Hepatic stellate cell (primary cell): Measurements from ENCODE around the gene ITGB2.

Experiments
- DNase-seq: peaks from one replicate; pipeline ENCODE4 v3.0.0; 2011; ENCODE audit warnings: low spot score

The ITGB2 gene

DNA sequence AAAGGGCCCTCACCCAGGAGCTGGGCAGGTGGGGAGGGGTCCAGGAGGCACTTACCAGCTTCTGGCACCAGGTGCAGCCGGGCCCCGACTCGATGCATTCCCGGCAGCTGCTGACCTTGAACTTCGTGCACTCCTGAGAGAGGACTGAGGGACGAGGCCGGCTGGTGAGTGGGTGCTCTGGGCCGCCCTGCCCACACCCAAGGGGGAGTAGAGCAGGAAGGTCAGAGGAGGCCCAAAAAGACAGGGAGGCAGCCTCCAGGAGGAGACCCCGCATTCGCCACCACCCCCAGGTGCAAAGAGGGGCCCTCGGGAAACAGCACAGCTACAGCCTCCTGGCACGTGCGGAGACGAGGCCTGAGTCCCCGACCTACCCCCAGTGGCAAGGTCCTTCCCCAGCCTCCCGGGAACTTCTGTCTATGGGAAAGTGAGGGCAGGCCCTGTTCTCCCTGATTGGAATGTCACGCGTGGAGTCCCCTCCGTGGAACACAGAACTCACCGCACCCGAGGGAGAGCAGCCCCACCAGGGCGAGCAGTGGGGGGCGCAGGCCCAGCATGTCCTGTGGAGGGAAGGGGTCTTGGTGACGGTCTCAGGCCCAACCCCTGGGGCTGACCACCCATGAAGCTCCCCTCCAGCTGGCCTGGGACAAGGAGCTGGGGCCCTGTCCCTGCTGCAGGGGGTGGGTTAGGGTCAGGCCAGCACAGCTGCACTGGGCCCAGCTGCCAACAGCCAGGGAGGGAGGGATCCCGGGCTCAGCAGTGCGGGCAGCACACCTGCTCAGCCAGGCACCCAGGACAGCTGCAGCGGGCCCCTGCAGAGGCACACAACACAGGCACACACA, 10.3 kb downstream of the ITGB2 start:
- no peak for DNase-seq

DNA sequence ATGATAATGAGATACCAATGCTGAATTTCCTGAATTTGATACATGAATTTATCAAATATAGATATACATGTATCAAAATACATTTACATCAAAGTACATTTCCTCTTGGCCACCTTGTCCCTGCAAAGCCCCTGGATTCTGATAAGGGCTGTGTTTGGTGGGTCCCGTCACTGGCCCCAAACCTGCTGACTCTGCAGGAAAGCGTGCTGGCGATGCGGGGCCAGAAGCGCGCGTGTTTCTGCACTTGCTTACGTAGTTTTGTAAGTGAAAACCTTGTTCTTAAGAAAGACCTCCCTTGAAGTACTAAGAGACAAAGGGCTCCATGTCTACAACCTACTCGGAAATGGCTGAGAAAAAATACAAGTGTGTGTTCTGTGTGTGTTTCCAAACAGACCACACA, 11.0 kb downstream of the ITGB2 start:
- DNase-seq = no peak

DNA sequence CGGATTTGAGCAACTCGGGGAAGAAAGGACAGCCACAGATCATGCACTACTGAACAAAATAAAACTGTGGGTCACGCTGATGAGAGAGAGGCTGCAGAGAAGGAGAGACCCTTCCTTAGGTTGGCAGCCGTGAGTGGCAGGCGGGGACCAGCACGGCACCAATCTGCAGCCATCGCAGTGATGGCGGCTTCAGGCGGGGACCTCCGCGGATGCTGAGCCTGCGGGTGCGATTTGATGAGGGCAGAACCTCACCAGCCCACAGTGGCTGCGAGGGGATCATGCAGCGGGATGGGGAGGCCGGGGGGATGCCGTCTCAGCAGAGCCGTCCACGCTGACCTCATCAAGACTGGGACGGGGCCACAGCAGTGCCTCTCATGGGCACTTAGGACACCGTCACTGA, 11.8 kb downstream of the ITGB2 start:
- no peak for DNase-seq

DNA sequence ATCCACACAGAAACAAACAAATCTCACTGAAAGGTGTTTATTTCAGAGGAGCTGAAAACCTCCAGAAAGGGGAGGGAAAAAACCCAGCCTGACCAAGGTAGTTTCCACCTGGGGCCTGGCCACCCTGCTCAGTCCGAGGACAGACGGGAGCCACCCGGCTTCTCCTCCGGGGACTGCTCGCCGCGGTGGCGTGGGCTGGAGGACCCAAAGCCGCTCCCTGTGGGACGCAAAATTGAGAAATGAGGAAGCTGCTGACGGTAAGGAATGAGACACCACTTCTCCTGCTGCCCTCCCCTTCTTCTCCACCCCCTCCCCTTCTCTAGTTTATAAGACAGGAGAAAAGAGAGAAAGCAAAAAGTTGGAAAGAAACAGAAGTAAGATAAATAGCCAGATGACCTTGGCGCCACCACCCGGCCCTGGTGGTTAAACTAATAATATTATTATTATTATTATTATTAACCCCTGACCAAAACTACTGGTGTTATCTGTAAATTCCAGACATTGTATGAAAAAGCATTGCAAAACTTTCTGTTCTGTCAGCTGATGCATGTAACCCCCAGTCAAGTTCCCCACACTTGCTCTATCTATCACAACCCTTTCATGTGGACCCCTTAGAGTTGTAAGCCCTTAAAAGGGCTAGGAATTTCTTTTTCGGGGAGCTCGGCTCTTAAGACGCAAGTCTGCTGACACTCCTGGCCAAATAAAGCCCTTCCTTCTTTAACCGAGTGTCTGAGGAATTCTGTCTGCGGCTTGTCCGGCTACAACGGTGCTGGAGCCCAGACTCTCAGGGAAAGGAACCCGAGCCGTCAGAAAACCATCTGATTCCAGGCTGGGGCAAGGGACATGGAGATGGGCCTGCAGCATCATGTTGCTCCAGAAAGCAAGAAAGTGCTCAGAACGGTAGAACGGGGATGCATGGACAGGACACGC, 12.5 kb downstream of the ITGB2 start:
- DNase-seq = no peak

DNA sequence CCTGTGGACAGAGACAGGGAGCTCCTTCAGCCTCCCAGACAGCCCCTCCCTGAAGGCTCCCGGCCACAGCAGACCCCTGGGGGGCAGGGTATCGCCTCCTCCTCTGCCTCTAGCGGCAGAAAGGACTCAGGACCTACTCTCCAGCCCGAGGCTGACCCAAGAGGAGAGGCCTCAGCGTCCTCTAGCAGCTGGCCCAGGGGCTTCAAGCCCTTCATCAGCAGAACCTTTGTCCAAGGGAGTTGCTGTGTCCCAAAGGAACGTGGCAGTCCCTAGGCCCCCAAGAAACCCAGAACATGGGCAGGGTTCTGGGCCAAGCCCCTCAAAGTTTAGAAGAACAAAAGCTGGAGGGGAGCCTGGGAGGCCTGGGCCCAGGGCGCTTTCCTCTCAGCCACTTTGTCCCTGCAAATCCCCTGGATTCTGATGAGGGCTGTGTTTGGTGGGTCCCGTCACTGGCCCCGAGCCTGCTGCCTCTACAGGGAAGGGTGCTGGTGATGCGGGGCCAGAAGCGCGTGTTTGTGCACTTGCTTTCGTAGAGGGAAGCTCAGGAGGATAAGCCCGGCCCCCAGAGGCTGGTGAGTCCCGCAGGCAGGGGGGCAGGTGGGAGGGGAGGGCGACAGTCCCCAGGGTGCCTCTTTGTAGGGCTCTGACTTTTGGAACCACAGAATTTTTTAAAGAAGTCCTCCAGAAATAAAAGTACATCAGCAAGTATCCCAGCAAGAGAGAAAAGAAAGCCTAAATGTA, 13.3 kb downstream of the ITGB2 start:
- DNase-seq = no peak

DNA sequence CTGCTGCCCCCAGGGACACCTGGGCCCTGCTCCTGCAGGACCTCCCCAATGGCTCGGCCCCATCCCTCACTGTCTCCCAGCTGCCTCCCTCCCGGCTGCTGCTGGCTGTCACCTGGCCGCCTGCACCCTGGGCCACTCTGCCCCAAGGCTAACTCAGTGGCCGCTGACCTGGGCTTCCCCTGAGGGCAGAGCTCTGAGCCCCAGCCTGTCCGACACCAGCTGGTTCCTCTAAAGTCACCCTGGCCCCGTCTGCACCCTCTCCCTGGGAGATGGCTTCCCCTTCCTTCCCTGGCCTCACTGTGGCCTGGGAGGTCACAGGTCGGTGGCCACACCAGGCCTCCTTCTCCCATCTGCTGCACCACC, 15.0 kb downstream of the ITGB2 start:
- DNase-seq = no peak

DNA sequence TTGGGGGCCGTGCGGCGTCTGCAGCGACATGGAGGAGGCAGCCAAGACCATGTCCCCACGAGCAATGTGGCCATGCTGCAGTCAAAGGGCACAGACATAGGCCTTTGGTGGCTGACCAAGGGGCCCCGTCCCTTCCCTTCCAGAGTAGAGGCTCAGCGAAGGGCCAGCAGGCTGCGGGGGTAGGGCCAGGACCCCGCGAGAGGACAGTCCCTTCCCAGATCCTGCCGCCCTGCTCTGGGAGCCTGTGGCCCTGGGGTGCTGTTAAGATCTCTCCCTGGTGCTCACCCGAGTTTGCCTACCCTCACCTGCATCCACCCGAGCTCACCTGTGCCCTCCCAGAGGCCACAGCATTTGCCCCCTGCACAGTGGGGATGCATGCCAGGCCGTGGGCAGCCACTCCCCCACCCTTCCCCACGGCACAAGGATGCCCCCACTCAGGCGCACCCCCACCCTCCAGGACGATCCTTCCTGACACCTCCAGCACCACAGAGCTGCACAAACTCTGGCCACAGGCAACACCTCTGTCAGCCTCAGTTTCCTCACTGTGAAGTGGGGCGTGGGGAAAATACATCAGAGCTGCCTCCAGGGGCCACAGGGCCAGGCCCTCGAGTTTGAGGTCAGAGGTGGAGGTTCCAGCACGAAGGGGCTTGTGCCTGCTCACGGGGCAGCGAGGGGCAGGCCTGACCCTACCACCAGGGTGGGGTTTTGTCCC, 15.5 kb downstream of the ITGB2 start:
- no peak for DNase-seq

DNA sequence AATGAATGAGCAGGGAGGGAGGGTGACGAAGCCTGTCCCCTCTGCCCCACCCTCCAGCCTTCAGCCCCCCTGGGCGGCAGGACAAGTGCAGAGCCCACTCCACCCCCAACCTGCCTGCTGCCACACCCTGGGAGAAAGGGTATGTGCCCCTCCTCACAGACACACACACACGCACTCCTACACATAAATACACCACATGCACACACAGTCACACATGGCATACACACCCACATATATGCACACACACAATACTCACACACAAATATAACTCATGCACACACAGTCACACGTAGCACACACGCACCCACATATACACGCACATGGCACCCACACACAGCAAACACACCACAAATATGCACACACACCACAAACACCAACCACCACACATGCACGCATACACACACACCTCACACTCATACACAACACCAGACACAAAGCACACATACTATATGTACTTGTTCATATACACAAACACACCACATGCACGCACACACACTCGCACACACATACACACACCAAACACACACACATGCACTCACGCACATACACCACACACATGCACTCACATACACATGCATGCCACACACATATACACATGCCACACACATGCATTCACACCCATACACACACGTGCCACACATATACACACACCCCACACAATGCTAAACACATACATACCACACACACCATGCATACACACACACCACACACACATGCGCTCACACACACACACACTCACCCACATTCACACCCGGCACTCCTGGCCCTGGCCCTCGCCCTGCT, 16.4 kb downstream of the ITGB2 start:
- no peak for DNase-seq

DNA sequence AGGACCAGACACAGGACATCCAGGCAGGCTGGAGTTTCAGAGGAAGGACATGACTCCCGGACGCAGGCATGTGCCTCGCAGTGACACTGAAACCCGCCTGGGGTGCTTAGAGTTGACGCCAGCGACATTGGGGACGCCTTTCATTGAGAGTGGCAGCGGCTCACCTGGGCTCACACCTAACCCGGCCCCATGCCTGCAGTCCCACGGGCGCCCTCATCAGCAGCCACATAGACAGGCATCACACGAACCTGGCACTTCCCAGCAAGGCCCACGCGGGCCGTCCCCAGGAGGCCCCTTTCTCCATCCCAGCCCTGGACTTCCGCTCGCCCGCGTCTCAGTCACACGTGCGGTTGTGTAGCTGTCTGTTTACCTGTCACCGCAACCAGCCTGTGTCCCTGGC, 17.0 kb downstream of the ITGB2 start:
- DNase-seq = no peak

DNA sequence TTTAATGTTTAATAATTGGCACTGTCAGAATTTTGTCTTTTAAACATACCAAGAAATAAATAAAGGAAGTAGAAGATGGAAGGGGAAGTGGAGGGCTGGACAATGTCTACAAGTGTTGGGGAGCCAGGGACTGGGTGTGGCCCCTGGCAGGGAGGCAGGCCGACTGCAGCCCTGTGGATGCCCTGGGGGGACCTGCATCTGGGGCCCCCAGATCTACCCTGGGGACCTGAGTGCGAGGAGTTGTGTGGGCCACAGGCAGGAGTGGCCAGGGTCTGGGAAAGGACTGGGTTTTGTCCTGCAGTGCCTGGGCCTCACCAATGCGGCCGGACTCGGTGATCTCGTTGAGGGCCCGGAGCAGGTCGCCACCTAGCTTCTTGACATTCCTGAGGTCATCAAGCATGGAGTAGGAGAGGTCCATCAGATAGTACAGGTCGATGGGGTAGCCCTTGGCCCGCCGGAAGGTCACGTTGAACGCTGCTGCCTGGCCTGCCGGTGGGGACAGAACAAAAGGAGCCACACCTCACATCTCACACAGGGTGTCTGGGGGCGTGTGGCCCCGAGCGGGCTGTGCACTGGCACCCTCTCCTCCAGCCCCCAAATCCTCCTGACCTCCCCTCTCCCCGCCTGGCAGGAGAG, 17.5 kb downstream of the ITGB2 start:
- no peak for DNase-seq

DNA sequence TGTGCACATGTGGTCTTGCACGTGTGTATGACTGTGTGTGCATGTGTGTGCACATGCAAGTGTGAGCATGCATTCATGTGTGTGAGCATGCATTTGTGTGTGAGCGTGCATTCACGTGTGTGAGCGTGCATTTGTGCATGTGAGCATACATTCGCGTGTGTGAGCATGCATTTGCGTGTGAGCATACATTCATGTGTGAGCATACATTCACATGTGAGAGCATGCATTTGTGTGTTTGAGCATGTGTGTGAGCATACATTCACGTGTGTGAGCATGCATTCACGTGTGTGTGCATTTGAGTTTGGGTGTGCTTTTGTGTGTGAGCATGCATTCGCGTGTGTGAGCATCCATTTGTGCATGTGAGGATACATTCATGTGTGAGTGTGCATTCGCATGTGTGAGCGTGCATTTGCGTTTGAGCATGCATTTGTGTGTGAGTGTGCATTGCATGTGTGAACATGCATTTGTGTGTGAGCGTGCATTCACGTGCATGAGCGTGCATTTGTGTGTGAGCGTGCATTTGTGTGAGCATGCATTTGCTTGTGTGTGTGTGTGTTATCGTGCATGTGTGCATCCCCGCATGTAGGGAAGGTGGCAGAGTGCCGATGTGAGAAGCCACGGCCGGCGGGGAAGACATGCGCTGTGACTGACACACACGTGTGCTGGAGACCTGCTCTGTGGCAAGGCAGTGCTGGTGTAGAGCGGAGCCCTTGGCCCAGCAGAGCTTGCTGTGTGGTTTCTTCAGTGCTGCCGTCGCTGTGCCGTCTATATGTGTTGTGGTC, 18.2 kb downstream of the ITGB2 start:
- no peak for DNase-seq

DNA sequence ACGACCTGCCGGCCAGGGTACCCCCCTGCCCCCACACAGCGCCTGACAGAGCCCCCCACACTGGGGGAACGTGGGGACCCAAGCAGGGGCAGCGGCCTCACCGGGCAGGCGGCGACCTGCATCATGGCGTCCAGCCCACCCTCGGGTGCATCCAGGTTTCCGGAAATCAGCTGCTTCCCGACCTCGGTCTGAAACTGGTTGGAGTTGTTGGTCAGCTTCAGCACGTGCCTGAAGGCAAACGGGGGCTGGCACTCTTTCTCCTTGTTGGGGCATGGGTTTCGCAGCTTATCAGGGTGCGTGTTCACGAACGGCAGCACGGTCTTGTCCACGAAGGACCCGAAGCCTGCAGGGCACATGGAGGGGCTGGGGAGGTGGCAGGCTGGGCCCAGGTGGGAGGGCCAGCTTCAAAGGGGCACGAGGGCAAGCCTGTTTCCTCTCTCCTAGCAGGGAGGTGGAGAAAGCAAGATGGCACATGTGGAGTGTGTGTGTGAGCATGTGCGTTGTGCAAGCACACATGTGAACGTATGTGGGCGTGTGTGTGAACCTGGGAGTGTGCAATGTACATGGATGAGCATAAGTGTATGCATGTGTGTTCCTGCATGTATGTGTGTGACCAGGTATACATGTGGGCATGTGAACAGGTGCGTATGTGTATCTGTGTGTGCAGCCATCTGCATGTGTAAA, 19.2 kb downstream of the ITGB2 start:
- no peak for DNase-seq

DNA sequence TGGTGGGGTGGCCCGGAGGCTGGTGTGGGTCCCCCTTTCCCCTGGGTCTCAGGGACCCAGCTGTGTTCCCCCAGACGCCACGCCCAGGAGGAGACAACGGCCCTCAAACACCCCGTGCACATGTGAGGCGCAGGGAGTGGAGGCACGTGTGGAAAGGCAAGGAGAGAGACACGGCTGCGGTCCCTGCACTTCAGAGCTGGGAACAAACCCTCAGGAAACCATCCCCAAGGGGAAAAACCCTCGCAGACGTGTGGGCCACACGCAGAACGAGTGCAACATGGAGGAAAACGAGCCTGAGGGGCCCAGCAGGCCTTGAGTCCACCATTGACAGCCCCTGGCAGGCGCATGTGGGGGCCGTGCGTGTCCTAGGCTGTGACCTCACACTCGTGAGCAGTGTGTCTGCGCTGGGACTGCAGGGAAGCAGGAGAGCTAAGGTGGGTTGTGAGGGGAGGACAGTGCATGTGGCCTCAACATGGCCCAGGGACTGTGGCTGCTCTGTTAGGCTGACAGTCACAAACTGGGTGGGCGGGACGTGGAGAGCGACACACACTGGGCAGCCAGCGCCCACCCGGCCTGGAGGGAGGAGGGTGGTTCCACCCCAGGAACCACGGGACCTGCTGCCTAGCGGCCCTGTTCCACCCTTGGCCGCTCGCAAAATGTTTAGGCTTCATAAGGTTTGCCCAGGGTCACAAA, 20.0 kb downstream of the ITGB2 start:
- DNase-seq = no peak

DNA sequence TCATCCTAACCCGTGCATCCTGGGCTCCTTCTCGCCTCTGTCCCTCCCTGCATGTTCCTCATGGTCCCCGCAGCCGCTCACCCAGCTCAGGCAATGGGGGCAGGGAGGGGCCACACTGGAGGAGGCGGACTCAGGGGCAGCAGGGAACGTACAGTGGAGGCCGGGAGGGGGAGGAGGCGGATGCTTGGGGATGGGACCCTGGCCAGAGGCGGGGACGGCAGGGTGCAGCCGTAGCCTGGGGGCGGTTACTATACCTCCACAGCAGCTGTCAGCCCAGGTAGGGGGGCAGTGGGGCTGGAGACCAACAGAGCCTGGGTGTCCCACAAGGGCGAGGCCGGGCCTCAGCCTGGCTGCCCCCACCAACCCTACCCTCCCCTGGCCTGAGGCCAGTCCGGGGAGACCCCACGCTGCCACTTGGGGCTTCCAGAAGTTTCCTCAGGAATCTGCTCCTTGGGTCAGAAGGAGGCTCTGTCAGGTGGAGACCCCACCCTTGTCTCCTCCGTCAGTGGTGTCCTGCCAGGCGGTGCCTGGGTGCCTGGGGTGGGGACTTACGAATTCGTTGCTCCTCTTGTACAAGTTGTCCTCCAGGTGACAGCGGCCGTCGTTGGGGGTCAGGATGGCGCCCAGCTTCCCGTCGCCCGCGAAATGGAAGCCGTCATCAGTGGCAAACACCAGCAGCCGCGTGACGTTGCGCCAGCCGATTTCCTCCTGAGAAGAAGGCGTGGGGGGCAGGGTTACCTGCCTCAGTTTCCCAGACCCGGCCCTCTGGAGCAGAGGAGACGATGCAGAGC, 20.7 kb downstream of the ITGB2 start:
- DNase-seq = no peak

DNA sequence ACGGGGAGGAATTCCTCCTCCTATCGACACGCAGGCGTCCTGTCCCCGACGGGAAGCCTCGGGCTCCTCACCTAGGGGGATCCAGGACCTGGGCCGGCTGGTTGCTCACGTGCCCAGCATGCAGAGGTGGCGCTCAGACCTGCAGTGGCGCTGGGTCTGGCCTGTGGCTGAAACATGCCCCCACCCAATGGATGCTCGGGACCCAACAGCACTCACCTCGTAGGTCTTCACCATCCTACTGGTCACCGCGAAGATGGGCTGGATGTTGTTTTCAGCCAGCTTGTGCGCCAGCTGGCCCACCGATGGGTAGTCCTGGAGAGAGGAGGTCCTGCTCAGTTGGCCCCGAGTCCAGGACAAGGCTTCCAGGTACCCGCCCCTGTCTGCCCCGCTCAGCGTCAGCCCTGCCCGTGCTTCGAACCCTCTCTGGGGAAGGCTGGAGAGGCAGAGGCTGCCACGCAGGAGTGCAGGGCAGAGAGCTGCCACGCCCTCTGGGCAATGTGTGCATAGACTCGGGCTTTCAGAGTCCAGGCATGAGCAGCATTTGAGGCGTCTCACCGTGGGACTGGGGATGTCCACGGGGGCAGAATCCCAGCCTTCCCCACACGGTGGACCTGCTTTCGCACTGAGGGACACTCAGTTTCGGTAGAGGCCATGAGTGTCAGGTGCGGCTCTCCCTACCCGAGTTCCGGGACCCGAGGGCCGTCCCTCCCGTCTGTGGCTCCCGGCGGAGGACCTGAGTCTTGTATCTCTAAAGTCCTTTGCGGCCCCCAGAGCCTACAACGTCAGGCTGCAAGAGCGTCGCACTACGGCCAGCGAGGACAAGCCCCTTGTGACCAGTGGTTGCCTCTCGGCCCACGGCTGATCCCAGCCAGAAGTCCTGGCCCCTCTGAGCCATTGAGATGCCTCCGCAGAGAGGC, 21.6 kb downstream of the ITGB2 start:
- DNase-seq = no peak

DNA sequence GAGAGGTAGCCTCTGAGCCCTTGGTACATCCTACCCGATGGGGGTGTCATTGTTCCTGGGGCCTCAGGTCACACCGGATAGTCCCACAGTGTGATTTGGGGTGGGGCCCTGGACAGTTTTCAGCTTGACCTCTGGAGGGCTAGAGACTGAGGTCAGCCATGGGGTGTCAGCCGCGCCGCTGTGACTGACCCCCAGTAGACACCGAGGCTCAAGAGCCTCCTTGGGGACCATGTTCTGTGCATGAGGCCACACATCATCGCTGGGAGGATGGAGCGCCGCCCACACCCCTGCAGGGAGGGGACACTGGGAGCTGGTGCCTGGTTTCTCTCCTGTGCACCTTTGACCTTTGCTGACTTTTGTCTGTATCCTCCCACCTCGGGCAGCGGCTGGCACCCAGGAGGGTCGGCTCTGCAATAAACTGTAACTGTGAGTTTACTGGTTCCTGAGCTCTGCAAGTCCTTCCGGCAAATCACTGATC, 22.6 kb downstream of the ITGB2 start:
- DNase-seq = no peak
